Stimulated activated CD8-positive, alpha-beta memory T cell treated with anti-CD3 and anti-CD28 coated beads, Interleukin-15, amount 100 ng/mL, for 1 hour (primary cell): ENCODE measurements around the gene LRRC36.

ENCODE experiments used
- DNase-seq: peaks from one replicate; pipeline ENCODE4 v3.0.0-alpha.2; 2020; ENCODE audit warnings: low read depth

The LRRC36 gene, protein sequence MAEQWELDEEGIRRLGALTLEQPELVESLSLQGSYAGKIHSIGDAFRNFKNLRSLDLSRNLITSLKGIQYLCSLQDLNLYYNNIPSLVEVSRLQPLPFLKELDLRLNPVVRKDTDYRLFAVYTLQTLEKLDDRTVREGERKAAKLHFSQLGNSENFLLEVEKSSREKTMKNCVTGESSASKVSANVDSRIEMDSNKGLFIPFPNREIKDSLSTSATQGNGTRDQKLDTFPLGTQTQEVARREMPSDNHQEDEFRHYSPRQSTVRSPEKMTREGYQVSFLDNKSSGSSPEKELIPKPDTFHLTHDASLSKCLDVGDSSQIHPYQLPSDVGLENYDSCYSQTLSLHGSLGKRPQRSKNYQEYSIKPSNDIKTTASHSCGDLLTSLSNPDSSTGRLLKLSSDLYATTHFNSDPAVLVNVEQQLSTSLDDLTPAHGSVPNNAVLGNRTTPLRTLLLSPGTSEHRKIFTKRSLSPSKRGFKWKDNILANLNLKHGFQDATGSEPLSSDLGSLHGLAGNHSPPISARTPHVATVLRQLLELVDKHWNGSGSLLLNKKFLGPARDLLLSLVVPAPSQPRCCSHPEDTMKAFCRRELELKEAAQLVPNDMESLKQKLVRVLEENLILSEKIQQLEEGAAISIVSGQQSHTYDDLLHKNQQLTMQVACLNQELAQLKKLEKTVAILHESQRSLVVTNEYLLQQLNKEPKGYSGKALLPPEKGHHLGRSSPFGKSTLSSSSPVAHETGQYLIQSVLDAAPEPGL

DNA sequence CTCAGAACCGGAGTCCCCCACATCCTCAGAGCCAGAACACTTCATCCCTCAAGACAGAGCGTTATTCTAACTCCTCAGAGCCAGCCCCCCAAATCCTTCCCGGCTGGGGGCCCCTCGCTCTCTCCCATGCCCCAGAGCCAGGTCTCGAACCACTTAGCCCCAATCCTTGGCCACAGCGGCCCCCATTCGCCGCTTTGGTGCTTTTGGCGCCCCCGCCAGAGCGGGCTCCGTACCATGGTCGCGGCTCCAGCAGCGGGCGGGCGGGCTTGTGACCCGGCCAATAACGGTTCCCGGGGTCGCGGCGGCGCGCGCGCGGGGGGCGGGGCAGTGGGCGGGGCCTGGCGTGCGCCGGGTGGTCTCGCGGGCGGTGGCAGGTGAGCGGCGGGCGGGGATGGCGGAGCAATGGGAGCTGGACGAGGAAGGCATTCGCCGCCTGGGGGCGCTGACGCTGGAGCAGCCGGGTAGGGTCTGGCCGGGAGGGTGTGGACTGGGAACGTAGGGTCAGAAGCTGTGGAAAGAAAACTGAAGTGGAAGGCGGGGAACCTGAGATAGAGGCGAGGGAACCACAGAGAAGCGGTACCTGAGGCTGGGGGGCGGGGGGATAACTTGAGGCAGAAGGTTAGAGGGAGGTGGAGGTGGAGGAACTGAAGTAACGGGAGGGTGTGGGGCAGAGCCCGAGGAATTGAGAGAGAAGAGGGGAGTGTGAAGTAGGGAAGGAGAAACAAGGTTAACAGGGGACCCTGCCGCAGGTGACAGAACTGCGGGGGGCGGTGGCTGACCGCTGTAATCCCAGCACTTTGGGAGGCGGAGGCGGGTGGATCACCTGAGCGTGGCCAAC, at the start of gene LRRC36, which contains the start of gene KCTD19:
LRRC36 (plus strand) TSS at position 344 of the 838 bp plus-strand sequence; CDS start at position 392, 48 bp downstream.
KCTD19 (minus strand) TSS at position 270 of the 838 bp plus-strand sequence; CDS start at position 236, 34 bp downstream.
- peak; percentile 34 for DNase-seq

DNA sequence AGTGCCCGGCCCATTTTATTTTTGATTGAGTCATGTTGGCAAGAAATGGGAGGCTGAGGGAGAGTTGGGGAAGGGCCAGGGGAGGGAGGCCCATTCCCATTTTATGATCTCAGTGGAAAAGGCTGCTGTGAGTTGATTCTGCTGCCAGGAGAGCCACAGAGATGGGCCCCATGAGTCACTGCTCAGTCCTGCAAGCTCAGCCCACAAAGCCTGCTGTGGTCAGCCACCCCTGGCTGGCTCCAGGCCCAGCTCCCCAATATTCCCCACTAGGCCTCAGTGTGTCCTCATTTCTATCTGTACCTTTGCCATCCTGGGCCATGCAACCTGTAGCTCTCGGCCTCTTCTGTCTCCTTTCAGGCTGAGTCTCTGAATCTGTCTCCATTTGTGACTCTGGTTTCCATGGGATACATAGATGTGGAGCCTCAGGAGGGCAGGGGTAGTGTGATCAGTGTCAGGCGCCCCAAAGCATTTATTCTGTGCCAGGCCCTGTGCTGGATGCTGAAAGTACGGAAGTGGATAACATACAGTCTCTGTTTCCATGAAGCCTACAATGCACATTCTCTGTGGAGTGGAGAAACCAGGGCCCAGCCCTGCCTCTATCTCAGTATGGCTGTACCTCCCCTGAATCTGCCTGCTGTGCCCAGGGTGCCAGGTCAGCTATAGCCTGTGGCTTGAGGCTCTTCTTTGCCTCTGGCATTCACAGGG, 49.2 kb upstream of the LRRC36 start:
- DNase-seq = no peak

DNA sequence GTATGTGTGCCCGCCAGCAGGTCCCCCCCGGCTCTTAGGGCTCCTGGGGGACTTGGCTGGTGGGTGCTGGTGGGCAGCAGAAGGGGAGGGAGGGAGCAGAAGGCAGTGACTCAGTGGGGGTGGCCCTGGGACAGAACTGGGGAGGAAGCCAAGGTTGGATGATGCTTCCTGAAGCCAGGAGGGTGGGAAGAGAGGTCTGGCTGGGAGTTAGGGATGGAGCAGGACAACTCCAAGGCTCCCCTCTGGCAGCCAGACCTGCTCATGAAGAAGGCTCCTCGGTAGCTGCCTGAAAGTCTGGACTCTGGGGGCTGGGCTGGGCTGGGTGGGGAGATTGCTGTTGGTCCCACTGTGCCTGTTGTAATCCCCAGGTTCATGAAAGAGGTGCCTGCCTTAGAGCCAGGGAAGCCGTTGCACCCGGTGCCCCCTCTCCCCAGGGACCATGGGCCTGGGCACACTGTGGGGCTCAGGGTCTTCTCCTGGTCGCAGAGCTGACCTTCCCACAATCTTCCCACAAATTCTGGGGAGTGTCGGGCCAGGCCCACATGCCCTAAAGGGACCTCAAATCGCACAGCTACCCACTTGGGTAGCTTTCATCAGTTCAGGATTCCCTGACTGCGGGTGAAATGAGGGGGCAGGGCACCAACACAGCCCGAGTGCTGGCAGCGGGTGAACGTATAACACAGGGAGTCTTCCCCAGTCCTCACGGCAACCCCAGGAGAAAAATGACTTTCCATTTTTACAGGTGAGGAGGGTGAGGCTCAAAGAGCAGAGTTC, 48.4 kb upstream of the LRRC36 start:
- no peak for DNase-seq

DNA sequence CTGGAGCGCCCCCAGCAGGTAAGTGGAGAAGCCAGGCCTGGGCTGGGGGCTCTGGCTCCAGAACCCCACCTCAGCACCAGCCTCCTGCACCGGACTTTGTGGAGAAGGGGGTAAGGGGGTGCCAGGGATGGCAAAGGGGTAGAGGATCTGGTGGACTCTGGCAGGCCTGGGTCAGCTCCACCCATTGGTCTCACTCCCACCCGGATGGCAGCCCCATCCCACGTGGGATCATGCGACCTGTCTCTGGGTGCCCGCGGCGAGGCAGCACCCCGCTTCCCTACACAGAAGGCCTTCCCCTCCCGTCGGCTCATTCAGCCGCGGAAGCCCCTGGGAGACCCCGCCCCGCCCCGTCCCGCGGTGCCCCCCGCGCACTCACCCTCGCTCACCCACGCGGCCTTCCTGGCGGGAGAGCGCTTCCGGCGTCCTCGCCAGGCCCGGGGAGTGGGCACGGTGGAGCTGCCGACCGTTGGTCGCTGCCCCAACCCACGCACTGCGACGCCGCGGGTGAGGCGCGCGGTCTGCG, 47.8 kb upstream of the LRRC36 start:
- DNase-seq = no peak

DNA sequence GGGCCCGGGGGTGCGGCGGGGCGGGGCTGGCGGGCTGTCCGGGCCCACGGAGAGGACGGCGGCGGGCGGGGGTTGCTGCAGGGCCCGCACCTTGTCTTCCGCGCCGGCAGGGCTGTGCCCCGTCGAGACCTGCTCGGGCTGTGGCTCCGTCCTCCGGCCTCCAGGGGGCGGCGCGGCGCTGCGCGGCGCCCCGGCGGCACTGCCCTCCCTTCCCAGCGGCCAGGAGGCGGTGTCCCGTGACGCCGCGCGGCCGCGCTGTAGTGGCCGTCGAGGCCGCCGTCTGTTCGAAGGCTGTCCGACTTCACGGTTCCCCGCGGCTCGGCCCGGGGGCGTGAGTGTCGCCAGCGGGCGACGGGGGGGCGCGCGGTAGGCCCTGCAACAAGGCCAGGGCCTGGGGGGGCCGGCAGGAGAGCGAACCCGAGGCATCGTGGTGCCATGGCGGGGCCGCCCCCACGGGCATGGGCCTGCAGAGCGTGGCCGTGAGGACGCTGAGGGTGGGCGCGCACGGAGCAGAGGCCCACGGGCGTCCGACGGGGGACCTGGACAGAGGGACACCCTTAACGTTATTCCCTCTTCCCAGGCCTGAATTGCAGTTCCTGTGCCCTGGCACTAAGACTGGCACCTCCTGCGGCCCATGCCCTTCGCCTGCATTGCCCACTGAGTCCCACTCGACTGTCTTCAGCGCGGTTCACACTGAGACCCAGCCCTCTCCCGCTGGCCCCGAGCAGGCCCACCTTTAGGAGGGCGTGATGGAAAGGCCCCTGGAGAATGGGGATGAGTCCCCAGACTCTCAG, 47.1 kb upstream of the LRRC36 start, which contains the start of gene PLEKHG4:
PLEKHG4 (plus strand) TSS at position 237 of the 794 bp plus-strand sequence; CDS start at position 750, 513 bp downstream.
- peak; percentile 53 for DNase-seq

DNA sequence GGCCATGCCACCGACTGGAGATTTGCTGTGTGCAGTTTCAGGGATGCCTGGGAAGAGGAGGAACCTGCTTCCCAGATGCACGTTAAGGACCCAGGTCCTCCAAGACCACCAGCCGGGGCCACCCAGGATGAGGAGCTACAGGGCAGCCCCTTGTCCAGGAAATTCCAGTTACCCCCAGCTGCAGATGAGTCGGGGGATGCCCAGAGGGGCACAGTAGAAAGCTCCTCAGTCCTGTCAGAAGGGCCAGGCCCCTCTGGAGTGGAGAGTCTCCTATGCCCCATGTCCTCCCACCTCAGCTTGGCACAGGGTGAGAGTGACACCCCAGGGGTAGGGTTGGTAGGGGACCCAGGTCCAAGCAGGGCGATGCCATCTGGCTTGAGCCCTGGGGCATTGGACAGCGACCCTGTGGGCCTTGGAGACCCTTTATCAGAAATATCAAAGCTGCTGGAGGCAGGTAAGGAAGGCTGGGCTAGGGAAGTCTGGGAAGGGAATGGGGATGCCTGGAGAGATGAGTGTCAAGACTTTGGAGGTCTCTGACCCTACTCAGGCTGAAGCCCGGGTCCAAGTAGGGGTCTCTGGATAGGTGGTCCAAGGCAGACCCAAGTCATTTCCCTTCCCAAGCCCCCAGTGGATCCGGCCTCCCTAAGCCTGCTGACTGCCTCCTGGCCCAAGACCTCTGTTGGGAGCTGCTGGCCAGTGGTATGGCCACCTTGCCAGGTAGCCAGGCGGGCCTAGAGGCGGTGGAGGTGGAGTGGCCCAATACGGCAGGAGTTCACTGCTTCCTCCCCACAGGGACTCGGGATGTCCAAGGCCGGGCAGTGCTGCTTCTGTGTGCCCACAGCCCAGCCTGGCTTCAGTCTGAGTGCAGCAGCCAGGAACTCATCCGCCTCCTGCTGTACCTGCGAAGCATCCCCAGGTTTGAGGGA, 46.3 kb upstream of the LRRC36 start:
- no peak for DNase-seq

DNA sequence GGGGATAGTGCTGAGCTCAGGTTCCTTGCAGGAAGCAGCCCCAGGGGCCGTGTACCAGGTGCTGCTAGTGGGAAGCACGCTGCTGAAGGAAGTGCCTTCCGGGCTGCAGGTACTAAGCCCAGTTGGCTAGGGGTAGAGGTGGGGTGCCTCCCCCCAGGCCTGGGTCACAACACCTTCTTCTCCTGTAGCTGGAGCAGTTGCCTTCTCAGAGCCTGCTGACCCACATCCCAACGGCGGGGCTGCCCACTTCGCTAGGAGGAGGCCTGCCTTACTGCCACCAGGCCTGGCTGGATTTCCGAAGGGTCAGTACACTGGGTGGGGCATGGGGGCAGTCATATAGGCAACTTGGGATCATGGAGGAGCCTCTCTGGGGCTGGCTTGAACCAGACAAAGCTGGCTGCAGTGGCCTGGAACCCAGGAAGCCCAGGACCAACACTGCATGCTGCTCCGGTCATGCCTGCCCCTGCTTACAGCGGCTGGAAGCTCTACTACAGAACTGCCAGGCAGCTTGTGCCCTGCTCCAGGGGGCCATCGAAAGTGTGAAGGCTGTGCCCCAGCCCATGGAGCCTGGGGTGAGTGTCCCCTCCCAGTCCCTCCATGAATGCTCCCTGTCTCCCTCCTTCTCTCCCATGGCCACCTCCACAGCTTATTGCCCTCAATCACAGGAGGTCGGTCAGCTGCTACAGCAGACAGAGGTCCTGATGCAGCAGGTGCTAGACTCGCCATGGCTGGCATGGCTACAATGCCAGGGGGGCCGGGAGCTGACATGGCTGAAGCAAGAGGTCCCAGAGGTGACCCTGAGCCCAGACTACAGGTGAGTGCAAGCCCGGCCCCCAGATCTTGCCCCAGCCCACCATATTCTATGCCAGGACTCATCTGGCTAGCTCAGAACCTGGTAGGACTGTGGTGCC, 44.8 kb upstream of the LRRC36 start:
- DNase-seq = no peak

DNA sequence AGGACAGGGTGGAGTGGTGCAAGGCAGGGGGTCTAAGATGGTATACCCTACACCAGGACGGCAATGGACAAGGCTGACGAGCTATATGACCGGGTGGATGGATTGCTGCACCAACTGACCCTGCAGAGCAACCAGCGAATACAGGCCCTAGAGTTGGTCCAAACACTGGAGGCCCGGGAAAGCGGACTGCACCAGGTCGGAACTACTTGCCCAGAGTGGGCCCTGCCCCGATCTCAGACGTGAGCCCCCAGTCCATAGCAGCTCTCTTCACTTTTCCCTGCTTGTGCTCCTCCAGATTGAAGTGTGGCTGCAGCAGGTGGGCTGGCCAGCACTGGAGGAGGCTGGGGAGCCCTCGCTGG, 44.2 kb upstream of the LRRC36 start:
- DNase-seq = no peak

DNA sequence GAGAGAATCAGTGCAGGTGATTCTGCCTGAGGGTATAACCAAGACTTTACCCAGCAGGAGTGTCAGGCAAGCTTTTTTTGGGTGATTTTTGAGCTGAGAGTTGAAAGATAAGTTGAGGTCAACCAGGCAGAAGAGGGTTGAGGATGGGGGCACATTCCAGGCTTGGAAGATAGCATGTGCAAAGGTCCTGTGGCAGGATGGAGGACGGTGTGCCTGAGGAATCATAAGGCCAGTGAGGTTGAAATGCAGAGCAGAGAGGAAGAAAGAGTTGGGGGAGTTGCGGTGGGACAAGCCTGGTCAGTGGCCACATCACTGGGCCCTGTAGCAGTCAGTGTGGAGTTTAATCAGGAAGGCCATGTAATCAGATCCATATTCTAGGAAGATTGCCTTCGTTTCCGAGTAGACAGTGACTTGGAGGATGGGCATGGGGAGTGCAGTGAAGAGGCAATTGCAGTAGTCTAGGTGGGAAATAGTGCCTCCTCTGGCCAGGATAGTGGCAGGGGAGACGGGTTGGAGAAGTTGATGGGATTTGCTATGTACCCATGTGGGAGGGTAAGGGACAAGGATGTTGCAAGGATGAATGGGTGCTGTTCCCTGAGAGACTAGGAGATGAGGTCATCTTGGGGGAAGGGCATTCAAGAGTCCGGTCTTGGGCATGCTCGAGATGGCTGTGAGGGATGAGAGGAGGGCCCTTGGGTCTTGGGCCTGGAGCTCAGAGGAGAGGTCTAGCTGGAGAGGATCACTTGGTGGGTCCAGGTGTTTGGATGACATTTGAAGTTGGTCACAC, 43.4 kb upstream of the LRRC36 start:
- no peak for DNase-seq

DNA sequence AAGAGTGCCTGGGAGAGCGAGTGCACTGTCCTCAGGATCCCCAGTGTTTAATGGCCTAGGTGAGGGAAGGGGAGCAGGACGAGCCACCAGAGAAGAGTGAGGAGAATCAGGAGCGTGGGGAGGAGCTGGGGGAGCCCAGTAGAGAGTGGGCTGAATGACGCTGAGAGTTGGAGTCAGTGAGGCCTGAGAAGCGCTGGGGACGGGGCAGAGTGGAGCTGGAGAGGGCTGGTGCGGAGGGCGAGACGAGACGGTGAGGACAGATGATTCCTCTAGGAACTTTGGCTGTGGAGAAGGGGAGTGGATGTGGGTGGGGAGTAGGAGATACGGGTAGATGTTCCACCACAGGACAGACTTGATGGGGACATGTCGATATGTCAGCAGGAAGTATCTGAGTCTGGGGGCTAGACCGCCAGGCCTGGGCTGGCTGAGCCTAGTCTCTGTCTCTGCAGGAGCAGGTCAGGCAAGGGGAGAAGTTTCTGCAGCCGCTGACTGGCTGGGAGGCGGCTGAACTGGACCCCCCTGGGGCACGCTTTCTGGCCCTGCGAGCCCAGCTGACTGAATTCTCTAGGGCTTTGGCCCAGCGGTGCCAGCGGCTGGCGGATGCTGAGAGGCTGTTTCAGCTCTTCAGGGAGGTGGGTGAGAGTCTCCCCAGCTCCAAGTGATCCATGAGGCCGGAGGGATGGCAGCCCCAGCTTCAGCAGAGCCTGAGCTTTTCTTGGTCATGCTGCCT, 42.6 kb upstream of the LRRC36 start:
- no peak for DNase-seq

DNA sequence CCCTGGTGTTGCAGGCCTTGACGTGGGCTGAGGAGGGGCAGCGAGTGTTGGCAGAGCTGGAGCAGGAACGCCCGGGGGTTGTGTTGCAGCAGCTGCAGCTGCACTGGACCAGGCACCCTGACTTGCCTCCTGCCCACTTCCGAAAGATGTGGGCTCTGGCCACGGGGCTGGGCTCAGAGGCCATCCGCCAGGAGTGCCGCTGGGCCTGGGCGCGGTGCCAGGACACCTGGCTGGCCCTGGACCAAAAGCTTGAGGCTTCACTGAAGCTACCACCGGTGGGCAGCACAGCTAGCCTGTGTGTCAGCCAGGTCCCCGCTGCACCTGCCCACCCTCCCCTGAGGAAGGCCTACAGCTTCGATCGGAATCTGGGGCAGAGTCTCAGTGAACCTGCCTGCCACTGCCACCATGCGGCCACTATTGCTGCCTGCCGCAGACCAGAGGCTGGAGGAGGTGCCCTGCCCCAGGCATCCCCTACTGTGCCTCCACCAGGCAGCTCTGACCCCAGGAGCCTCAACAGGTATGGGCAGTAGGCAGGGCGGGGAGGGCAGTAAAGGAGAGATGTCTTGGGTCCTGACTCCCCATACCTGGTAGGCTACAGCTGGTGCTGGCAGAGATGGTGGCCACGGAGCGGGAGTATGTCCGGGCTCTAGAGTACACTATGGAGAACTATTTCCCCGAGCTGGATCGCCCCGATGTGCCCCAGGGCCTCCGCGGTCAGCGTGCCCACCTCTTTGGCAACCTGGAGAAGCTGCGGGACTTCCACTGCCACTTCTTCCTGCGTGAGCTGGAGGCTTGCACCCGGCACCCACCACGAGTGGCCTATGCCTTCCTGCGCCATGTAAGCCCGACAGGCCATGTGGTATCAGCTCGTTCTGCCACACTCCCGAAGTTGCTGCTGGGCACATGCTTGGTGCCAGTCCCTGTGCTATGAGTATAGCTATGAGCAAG, 41.6 kb upstream of the LRRC36 start:
- no peak for DNase-seq

DNA sequence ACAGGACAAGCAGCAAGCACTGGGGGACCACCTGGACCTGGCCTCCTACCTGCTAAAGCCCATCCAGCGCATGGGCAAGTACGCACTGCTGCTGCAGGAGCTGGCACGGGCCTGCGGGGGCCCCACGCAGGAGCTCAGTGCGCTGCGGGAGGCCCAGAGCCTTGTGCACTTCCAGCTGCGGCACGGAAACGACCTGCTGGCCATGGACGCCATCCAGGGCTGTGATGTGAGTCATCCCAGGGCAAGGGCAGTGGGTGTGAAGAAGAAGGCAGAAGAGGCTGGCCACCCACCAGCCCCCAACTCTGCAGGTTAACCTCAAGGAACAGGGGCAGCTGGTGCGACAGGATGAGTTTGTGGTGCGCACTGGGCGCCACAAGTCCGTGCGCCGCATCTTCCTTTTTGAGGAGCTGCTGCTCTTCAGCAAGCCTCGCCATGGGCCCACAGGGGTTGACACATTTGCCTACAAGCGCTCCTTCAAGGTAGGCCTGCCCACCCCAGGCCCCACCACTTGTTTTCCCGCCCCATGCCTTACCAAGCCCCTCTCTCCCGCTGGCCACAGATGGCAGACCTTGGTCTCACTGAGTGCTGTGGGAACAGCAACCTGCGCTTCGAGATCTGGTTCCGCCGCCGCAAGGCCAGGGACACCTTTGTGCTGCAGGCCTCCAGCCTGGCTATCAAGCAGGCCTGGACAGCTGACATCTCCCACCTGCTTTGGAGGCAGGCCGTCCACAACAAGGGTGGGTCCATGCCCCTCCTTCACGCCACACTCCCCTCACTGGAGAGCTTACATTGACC, 40.0 kb upstream of the LRRC36 start:
- DNase-seq = no peak

DNA sequence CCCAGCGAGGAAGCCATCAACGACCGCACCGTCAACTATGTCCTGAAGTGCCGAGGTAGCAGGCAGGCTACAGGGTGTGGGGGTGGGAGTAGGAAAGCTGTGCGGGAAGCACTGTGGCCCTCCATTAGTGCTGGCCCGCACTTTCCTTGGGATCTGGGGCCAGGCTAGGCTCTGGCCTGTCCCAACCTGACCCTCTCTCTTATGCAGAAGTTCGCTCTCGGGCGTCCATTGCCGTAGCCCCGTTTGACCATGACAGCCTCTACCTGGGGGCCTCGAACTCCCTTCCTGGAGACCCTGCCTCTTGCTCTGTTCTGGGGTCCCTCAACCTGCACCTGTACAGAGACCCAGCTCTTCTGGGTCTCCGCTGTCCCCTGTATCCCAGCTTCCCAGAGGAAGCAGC, 38.7 kb upstream of the LRRC36 start:
- DNase-seq = no peak

DNA sequence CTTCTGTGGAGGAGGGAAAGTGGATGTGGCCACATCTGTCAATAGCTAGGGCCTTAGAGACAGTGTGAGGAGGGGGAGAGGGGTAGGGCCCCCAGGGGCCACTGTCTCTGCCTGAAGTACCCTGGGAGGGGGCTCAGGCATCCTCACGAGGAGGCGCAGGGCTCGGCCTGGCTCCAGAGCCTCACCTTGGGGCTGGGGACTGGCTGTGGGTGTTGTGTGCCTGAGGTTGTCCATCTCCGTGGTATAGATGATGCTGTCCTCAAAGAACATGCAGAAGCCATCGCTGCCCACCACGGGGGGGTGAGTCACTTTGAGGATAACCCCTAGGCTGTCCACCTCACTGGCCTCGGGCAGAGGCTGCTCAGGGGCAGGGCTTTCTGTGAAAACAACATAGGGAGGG, 35.2 kb upstream of the LRRC36 start:
- DNase-seq = no peak
